A549 (cell line): ENCODE measurements around the gene FAM149B1. TPM values are rescaled to one million over a fixed set of nuclear protein-coding genes. Genes with fewer than 3 reads are reported as not detected.

ENCODE experiments used
- ATAC-seq, 2 experiments: fragments of 200-7000 bp in 1 of 2; fragments of >200 bp in 1 of 2; cut with Nextera tagmentation in 1 of 2; cut with Tn5 transposase in 1 of 2; 3 replicates each; pipeline versions ENCODE4 v1.8.0 to v1.9.1; 2018 to 2020; ENCODE audit warnings: mild to moderate bottlenecking in 1 of 2, moderate library complexity in 1 of 2
- CTCF ChIA-PET: fragments of 300-600 bp; sonication (Branson Sonifier 250); formaldehyde crosslinking; extraction: SDS; loops from one replicate; lab custom pipeline; 2021; ENCODE audit warnings: antibody characterized with exemption, inconsistent platforms; lab: Yijun Ruan, JAX
- POLR2A ChIA-PET: fragments of 350-600 bp; formaldehyde crosslinking; extraction: SDS; loops from one replicate; lab custom pipeline; 2021; ENCODE audit warnings: antibody characterized with exemption, inconsistent platforms; lab: Yijun Ruan, JAX
- DNase-seq, 2 experiments: peaks; one replicate each; pipeline versions ENCODE4 v3.0.0 to v3.0.0-alpha.2; 2011 to 2016; ENCODE audit warnings: low read depth in 1 of 2, low spot score in 1 of 2
- FAIRE-seq: peaks from 2 replicates; lab custom pipeline; 2011; peaks lifted over from hg19 to GRCh38; lab: Jason Lieb, UNC
- H3K27ac ChIP-seq, 2 experiments: fragments of >200 bp; sonication (Bioruptor Twin); formaldehyde crosslinking; 3 replicates each; pipeline ENCODE4 v1.5.1; 2016 to 2017
- H3K4me1 ChIP-seq: fragments of >200 bp; sonication (Bioruptor Twin); formaldehyde crosslinking; 3 replicates; pipeline ENCODE4 v1.6.1; 2016
- H3K4me2 ChIP-seq: fragments of >200 bp; sonication (Bioruptor Twin); formaldehyde crosslinking; 3 replicates; pipeline ENCODE4 v1.6.1; 2016
- H3K4me3 ChIP-seq: fragments of >200 bp; sonication (Bioruptor Twin); formaldehyde crosslinking; 3 replicates; pipeline ENCODE4 v1.5.1; 2016
- H3K9me3 ChIP-seq: fragments of >200 bp; sonication (Bioruptor Twin); formaldehyde crosslinking; 3 replicates; pipeline ENCODE4 v1.6.1; 2016
- BHLHE40 ChIP-seq: IDR thresholded peaks from 2 replicates; pipeline ENCODE4 v1.6.1; 2012; ENCODE audit warnings: low read depth, low read length, inconsistent platforms
- CBX2 ChIP-seq: fragments of 200-600 bp; sonication (generic); IDR thresholded peaks from 2 replicates; pipeline ENCODE4 v1.6.1; 2016; ENCODE audit warnings: low read depth, mild to moderate bottlenecking, borderline replicate concordance
- CBX8 ChIP-seq: fragments of 200-600 bp; sonication (generic); IDR thresholded peaks from 2 replicates; pipeline ENCODE4 v1.6.1; 2016
- CHD2 ChIP-seq: fragments of 150-350 bp; IDR thresholded peaks from 2 replicates; pipeline ENCODE4 v1.6.1; 2014; ENCODE audit warnings: low read length; ENCODE audit not compliant: partially characterized antibody
- CHD4 ChIP-seq: fragments of 200-600 bp; sonication (generic); IDR thresholded peaks from 2 replicates; pipeline ENCODE4 v1.6.1; 2016; ENCODE audit warnings: antibody characterized with exemption, mild to moderate bottlenecking, borderline replicate concordance
- FOXS1 ChIP-seq: fragments of 250-450 bp; sonication (Bioruptor Pico); IDR thresholded peaks from 2 replicates; pipeline ENCODE4 v1.5.0; 2020; ENCODE audit warnings: mild to moderate bottlenecking, moderate library complexity
- GATA3 ChIP-seq: IDR thresholded peaks from 2 replicates; pipeline ENCODE4 v1.6.1; 2012; ENCODE audit warnings: borderline replicate concordance
- HEYL ChIP-seq: fragments of 250-450 bp; sonication (Bioruptor Pico); IDR thresholded peaks from 2 replicates; pipeline ENCODE4 v1.8.0; 2021; ENCODE audit warnings: mild to moderate bottlenecking, moderate library complexity
- HOXB5 ChIP-seq: fragments of 250-450 bp; sonication (Bioruptor Pico); IDR thresholded peaks from 2 replicates; pipeline ENCODE4 v1.5.0; 2020; ENCODE audit warnings: mild to moderate bottlenecking, moderate library complexity
- JUN ChIP-seq, 2 experiments: fragments of >200 bp; sonication (Bioruptor Twin); formaldehyde crosslinking; IDR thresholded peaks; 2 replicates in 1 of 2; 3 replicates in 1 of 2; pipeline ENCODE4 v1.6.1; 2016 to 2017
- MAFK ChIP-seq: fragments of 450-650 bp; IDR thresholded peaks from 2 replicates; pipeline ENCODE4 v1.6.1; 2014; ENCODE audit not compliant: partially characterized antibody
- MAZ ChIP-seq: fragments of 150-350 bp; IDR thresholded peaks from 2 replicates; pipeline ENCODE4 v1.6.1; 2014; ENCODE audit warnings: antibody characterized with exemption, low read depth, low read length, borderline replicate concordance
- NFE2L2 ChIP-seq: fragments of 150-350 bp; conservative IDR thresholded peaks from 2 replicates; pipeline ENCODE4 v1.6.1; 2014; ENCODE audit warnings: low read length
- NPAS2 ChIP-seq: fragments of 250-450 bp; sonication (Bioruptor Pico); IDR thresholded peaks from 2 replicates; pipeline ENCODE4 v1.8.0; 2022; ENCODE audit warnings: mild to moderate bottlenecking, moderate library complexity, borderline replicate concordance
- PHF8 ChIP-seq: fragments of 200-600 bp; sonication (generic); IDR thresholded peaks from 2 replicates; pipeline ENCODE4 v1.6.1; 2016; ENCODE audit warnings: low read depth, mild to moderate bottlenecking, antibody characterized with exemption, moderate library complexity, borderline replicate concordance
- POLR2A ChIP-seq: IDR thresholded peaks from 2 replicates; pipeline ENCODE4 v1.6.1; 2012; ENCODE audit warnings: mild to moderate bottlenecking, low read length
- RCOR1 ChIP-seq: fragments of 150-350 bp; IDR thresholded peaks from 2 replicates; pipeline ENCODE4 v1.6.1; 2014; ENCODE audit warnings: antibody characterized with exemption, low read length, low read depth
- RFX5 ChIP-seq: fragments of 450-650 bp; IDR thresholded peaks from 2 replicates; pipeline ENCODE4 v1.7.1; 2014; ENCODE audit warnings: antibody characterized with exemption, mild to moderate bottlenecking, moderate library complexity
- SMC3 ChIP-seq: fragments of >200 bp; sonication (Bioruptor Twin); formaldehyde crosslinking; IDR thresholded peaks from 3 replicates; pipeline ENCODE4 v1.6.1; 2018; ENCODE audit warnings: inconsistent platforms
- TFCP2L1 ChIP-seq: fragments of 250-450 bp; sonication (Bioruptor Pico); IDR thresholded peaks from 2 replicates; pipeline ENCODE4 v1.5.0; 2021; ENCODE audit warnings: mild to moderate bottlenecking
- TP53 ChIP-seq: fragments of 250-450 bp; sonication (Bioruptor Pico); IDR thresholded peaks from 2 replicates; pipeline ENCODE4 v1.5.0; 2021; ENCODE audit warnings: mild to moderate bottlenecking, moderate library complexity
- ZNF302 ChIP-seq: fragments of 250-450 bp; sonication (Bioruptor Pico); IDR thresholded peaks from 2 replicates; pipeline ENCODE4 v1.9.0; 2021; ENCODE audit warnings: inconsistent platforms, mild to moderate bottlenecking, moderate library complexity
- ZSCAN20 ChIP-seq: fragments of 250-450 bp; sonication (Bioruptor Pico); IDR thresholded peaks from 2 replicates; pipeline ENCODE4 v1.8.0; 2022; ENCODE audit warnings: mild to moderate bottlenecking, moderate library complexity
- WGBS: methylation state at CpG from one replicate; pipeline ENCODE4 v1.1.6; 2017; ENCODE audit errors: missing lambda C conversion rate; 5-methylcytosine and 5-hydroxymethylcytosine counted together
- polyA plus RNA-seq, 4 experiments: library from polyadenylated mRNA; depleted of rRNA in 3 of 4; stranded (reverse); fragments of >200 nt; fragmentation: RNase III in 1 of 4; extraction: RNeasy Plus Mini Kit Qiagen cat#74134 plus additional on column Dnase treatment in 1 of 4; gene quantifications; 2 replicates in 3 of 4; 3 replicates in 1 of 4; pipeline ENCODE4 v1.2.3, GENCODE V29; 2011 to 2017
- TF ChIP-seq, protein P1 (sequence below): IDR thresholded peaks from 2 replicates; pipeline ENCODE4 v1.6.1; 2012; ENCODE audit warnings: low read depth, borderline replicate concordance
- TF ChIP-seq, protein P2 (sequence below): fragments of 250-450 bp; sonication (Bioruptor Pico); IDR thresholded peaks from 2 replicates; pipeline ENCODE4 v1.5.0; 2021; ENCODE audit warnings: mild to moderate bottlenecking, moderate library complexity, borderline replicate concordance
- TF ChIP-seq, protein P3 (sequence below): fragments of 200-600 bp; sonication (generic); IDR thresholded peaks from 2 replicates; pipeline ENCODE4 v1.6.1; 2016; ENCODE audit warnings: antibody characterized with exemption, mild to moderate bottlenecking, moderate library complexity
- TF ChIP-seq, protein P4 (sequence below): IDR thresholded peaks from 2 replicates; pipeline ENCODE4 v1.6.1; 2012
- TF ChIP-seq, protein P5 (sequence below): IDR thresholded peaks from 2 replicates; pipeline ENCODE4 v1.6.1; 2012
- TF ChIP-seq, protein P6 (sequence below): fragments of >200 bp; sonication (Bioruptor Twin); formaldehyde crosslinking; IDR thresholded peaks from 2 replicates; pipeline ENCODE4 v1.6.1; 2016

FAM149B1 gene
- polyA plus RNA-seq, 2 of the 4 experiments (the other 2 are of a cell fraction) = 6.9 to 26.7 TPM

DNA sequence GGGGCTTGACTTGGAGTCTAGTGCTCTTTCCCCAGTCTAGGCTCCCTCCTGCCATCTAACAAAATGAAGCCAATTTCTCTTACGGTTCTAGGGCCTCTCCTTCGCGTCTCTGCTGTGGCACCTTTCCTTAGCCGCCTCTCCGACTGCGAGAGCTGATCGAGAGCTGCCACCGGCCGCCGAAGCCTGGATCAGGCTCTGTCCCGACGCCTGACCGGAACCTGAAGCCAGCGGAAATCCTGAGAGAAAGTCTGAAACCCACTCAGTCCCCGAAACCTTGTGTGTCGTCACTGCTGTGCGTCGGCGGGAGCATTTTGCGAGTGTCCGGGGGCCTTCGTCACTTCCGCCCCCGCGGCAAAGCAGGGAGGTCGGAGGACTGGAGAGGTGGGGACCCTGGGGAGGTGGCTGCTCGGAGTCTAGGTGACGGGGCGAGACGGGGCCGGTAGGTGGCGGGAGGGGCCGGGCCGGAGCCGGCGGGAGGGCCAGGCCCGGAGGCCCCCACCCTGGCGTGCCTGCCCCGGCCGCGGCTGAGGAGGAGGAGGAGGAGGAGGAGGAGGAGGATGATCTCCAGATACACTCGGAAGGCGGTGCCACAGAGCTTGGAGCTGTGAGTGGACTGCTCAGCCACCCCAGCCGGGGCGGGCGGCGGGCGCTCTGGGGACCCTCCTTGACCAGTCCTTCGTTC lies at the start of gene FAM149B1, which contains the start of gene ECD (continued):
- no peak for TF ChIP-seq ZSCAN20 (CRISPR knock-in tag)
- peak; percentile 71 to 96; a peak in 4 of 5 replicates for TF ChIP-seq JUN (IDR thresholded peaks at IDR 0.05)
- TF ChIP-seq BHLHE40 = no peak
- TF ChIP-seq MAFK = no peak
- TF ChIP-seq FOXS1 = no peak
- peak; percentile 94 for TF ChIP-seq PHF8
- TF ChIP-seq CHD4 = no peak
- TF ChIP-seq GATA3 = no peak
- TF ChIP-seq SMC3 = 0 out of 3 replicates have a peak, but pooled peaks have one; percentile 7
- no peak for TF ChIP-seq ZNF302 (CRISPR knock-in tag)
- TF ChIP-seq, protein P1, sequence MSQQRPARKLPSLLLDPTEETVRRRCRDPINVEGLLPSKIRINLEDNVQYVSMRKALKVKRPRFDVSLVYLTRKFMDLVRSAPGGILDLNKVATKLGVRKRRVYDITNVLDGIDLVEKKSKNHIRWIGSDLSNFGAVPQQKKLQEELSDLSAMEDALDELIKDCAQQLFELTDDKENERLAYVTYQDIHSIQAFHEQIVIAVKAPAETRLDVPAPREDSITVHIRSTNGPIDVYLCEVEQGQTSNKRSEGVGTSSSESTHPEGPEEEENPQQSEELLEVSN = no peak
- no peak for TF ChIP-seq CHD2
- 0 out of 2 replicates have a peak, but pooled peaks have one; percentile 26 for TF ChIP-seq TFCP2L1 (CRISPR knock-in tag)
- no peak for TF ChIP-seq TP53 (CRISPR knock-in tag)
- TF ChIP-seq NPAS2 (CRISPR knock-in tag) = no peak
- 0 out of 2 replicates have a peak, but pooled peaks have one; percentile 25 for TF ChIP-seq RFX5
- TF ChIP-seq, protein P2, sequence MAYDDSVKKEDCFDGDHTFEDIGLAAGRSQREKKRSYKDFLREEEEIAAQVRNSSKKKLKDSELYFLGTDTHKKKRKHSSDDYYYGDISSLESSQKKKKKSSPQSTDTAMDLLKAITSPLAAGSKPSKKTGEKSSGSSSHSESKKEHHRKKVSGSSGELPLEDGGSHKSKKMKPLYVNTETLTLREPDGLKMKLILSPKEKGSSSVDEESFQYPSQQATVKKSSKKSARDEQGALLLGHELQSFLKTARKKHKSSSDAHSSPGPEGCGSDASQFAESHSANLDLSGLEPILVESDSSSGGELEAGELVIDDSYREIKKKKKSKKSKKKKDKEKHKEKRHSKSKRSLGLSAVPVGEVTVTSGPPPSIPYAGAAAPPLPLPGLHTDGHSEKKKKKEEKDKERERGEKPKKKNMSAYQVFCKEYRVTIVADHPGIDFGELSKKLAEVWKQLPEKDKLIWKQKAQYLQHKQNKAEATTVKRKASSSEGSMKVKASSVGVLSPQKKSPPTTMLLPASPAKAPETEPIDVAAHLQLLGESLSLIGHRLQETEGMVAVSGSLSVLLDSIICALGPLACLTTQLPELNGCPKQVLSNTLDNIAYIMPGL (CRISPR knock-in tag) = no peak; the same call in 1 of the 2 replicates
- TF ChIP-seq MAZ = 0 out of 2 replicates have a peak, but pooled peaks have one; percentile 56
- TF ChIP-seq, protein P3, sequence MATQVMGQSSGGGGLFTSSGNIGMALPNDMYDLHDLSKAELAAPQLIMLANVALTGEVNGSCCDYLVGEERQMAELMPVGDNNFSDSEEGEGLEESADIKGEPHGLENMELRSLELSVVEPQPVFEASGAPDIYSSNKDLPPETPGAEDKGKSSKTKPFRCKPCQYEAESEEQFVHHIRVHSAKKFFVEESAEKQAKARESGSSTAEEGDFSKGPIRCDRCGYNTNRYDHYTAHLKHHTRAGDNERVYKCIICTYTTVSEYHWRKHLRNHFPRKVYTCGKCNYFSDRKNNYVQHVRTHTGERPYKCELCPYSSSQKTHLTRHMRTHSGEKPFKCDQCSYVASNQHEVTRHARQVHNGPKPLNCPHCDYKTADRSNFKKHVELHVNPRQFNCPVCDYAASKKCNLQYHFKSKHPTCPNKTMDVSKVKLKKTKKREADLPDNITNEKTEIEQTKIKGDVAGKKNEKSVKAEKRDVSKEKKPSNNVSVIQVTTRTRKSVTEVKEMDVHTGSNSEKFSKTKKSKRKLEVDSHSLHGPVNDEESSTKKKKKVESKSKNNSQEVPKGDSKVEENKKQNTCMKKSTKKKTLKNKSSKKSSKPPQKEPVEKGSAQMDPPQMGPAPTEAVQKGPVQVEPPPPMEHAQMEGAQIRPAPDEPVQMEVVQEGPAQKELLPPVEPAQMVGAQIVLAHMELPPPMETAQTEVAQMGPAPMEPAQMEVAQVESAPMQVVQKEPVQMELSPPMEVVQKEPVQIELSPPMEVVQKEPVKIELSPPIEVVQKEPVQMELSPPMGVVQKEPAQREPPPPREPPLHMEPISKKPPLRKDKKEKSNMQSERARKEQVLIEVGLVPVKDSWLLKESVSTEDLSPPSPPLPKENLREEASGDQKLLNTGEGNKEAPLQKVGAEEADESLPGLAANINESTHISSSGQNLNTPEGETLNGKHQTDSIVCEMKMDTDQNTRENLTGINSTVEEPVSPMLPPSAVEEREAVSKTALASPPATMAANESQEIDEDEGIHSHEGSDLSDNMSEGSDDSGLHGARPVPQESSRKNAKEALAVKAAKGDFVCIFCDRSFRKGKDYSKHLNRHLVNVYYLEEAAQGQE = peak; percentile 54; the same call in 1 of the 2 replicates
- TF ChIP-seq HEYL (CRISPR knock-in tag) = no peak
- TF ChIP-seq, protein P4, sequence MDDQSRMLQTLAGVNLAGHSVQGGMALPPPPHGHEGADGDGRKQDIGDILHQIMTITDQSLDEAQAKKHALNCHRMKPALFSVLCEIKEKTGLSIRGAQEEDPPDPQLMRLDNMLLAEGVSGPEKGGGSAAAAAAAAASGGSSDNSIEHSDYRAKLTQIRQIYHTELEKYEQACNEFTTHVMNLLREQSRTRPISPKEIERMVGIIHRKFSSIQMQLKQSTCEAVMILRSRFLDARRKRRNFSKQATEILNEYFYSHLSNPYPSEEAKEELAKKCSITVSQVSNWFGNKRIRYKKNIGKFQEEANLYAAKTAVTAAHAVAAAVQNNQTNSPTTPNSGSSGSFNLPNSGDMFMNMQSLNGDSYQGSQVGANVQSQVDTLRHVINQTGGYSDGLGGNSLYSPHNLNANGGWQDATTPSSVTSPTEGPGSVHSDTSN = no peak; the same call in 1 of the 2 replicates
- TF ChIP-seq, all 56 proteins: peak for 12

DNA sequence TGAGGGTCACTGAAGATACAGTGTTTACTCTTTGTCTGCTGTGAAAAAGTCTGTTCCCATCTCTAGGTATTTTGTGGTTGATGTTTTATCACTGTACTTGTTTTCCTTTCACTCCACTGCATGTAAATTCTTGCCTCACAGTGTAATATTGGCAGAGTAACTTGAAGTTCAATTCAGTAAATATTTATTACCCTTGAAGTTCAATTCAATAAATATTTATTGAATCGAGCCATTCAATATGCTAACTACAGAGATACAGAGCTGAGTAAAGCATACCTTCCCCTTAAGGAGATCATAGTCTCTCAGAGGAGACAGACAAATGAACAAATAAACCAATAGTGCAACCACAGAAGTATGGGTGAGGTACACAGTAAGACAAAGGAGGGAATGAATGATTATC lies 48.5 kb upstream of the FAM149B1 start:
- no peaks in the 10 kb centered on the region for H3K9me3 ChIP-seq
- no peak overlapping the region for H3K4me2 ChIP-seq
- ATAC-seq (no peak), FAIRE-seq (no peak), DNase-seq (no peak)
- ChIA-PET CTCF (no interaction called here), POLR2A (no interaction called here)
- H3K4me3 ChIP-seq = no peak overlapping the region
- WGBS = 14% methylated on average over 1 of the region's 1 CpG
- no peak overlapping the region; a peak in 1 of 6 replicates for H3K27ac ChIP-seq
- peaks cover 16% of the 10 kb centered on the region for H3K4me1 ChIP-seq
- TF ChIP-seq RFX5 (no peak), CBX8 (no peak), CBX2 (no peak), HOXB5 (CRISPR knock-in tag) (no peak), MAZ (no peak), RCOR1 (no peak), POLR2A (no peak), NFE2L2 (no peak), SMC3 (no peak)
- TF ChIP-seq, protein P1 = no peak
- TF ChIP-seq, protein P2 (CRISPR knock-in tag) = no peak
- TF ChIP-seq, protein P5, sequence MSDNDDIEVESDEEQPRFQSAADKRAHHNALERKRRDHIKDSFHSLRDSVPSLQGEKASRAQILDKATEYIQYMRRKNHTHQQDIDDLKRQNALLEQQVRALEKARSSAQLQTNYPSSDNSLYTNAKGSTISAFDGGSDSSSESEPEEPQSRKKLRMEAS = no peak
- TF ChIP-seq, protein P6, sequence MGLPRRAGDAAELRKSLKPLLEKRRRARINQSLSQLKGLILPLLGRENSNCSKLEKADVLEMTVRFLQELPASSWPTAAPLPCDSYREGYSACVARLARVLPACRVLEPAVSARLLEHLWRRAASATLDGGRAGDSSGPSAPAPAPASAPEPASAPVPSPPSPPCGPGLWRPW = no peak
